HG03575 (cell line): ENCODE measurements around the gene PHTF2.
A peak's percentile ranks its signal among the peaks of the same experiment; 100 is the strongest.

Experiments
- ATAC-seq: cut with Tn5 transposase; IDR thresholded peaks from one replicate; pipeline ENCODE4 v1.9.1; 2021; ENCODE audit not compliant: unreplicated experiment, insufficient number of reproducible peaks, low FRiP score; ENCODE audit errors: extremely low read depth

PHTF2 gene

GRCh38 chr7:77788327-77788902, 10.2 kb upstream of the PHTF2 start:
- ATAC-seq = no peak

GRCh38 chr7:77791336-77791735, 7.2 kb upstream of the PHTF2 start:
- ATAC-seq = no peak

- no peak for ATAC-seq
These were observed 6.6 kb upstream of the PHTF2 start for GRCh38 chr7:77791956-77792355.

DNA sequence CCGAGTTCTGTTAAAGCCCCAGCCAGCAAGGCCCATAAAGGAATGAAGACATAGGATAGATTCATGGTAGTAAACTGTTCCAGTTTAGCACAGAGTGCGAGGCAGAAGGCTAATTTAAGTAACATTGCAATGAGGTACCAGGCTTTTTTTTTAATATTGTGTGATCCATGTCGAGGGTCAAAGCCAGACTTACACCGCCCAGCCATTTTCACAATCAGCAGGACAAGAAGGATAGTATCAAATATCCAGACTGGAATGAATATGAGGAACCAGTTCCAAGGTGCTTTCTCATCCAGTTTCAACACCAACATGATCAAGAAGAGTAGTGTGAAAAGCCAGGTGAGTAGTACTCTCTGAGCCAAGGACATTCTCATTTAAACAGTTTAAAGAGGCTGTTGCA, 4.6 kb upstream of the PHTF2 start:
- no peak for ATAC-seq

GRCh38 chr7:77796109-77796508, 2.5 kb upstream of the PHTF2 start:
- ATAC-seq = no peak

GRCh38 chr7:77796960-77797359, 1.6 kb upstream of the PHTF2 start:
- ATAC-seq = no peak

DNA sequence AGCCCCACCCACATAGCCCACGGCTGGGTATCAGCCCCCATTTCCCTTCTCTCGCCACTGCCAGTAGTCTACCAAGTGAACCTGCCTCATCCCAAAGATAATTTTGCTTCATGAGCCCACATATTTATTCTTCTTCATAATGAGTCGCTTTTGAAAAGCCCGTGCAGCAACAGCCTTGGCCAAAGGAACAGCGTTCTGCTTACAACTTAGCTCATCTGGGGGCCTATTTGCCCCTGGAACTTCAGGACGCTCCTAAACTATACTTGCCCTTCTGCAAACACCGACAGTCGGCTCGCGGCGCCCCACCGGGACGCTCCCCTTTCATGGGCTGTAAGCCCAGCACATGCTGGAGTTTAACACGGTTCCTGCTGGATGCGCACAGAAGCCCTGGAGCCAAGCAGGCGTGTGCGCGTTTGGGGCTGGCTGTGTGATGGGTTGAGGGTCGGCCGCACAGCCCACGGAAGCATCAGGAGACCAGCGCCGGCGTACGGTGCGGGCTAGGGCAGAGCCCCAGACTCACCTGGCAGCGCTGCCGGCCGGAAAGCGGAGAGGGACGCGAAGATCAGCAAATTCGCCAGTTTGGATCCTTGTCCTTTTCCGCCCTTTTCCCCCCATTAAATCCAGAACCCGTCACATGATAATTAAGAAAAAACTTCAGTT, 709 bp upstream of the PHTF2 start:
- ATAC-seq = peak; percentile 3

DNA sequence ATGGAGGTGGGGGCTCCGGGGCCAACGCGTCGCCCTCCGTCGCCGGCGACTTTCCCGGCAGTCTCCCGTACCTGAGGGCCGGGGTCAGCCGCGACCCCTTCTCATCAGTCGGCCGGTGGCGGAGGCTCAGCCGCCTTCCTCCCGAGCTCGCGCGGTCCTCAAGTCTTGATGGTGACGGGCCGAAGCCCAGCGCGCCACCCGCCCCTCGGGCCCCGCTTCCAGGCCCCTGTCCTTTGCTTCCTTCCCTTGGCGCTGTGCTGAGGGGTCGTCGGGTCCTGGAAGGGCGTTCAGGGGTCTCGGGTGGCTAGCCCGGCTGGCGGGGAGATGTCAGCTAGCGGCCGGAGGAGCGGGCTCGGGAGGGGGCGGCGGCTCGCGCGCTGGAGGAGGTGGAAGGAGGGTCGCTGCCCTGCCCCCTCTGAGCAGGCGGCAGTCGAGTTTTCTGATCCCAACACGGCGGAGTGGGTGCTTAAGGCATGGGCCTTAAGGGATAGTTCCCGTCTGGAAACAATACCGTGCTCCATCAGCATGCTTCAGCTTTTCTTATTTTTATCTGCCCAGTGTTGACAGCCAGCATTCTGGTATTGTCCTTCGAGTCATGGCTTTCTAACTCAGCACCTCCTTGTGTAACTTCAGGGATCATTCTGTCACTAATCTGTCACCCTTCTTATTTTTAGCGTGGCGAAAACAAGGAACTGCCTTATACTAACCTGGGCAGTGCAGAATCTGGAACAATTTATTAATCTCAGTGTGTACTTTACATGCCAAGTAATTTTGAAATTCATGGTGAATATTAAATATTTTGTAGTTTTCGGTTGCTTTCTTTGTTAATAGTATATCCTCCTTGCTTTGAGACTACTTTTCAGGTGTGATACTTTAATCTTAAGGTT, 748 bp downstream of the PHTF2 start:
- ATAC-seq = no peak

- ATAC-seq = no peak
These were observed 1.6 kb downstream of the PHTF2 start for GRCh38 chr7:77800158-77800557.

DNA sequence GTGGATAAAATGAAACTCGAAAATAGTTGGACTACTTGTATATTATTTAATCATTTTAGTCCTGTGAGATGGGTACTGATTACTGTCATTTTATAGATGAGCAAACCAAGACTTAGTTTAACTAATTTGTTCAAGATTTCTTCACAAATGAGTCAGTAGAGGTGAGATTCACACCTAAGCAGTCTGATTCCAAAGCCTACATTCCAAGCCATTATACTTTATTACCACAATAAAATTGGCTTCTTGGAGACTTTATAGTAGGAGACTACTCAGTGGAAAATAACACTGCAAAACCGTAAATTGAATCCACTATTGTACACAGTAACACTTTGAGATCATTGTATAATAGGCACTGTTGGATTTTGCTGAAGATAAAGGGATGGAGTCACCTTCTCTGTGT, 2.2 kb downstream of the PHTF2 start:
- ATAC-seq = no peak

DNA sequence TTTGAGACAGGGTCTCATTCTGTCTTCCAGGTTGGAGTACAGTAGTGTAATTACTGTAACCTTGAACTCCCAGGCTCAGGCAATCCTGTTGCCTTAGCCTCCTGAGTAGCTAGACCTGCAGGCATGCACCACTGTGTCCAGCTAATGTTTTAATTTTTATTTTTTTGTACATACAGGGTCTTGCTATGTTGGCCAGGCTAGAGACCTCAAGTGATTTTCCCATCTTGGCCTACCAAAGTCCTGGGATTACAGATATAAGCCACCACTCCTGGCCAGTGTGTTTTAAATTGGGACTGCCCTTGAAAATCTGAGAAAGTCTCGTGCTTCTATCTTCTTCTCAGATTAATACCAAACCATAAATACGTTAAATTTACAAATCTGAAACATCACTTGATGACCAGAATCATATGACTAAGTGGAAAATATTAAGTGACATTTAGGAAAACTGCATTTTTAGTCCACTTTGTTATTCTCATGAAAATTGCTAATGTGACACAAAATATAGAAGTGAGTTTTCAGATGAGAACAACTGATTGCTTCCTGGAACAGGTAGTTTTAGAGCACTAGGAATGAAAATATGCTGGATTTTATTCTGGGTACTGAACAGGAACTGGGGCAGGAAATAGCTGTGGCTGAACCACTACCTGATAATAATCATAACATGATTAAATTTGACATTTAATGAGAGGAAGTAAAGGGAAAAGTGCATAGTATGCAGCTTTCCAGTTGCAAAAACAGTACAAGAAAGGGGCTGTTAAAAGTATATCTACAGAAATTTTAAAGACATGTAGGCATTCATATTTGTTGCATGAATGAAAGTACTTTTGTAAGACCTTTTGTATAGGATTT, 4.2 kb downstream of the PHTF2 start:
- ATAC-seq = no peak

DNA sequence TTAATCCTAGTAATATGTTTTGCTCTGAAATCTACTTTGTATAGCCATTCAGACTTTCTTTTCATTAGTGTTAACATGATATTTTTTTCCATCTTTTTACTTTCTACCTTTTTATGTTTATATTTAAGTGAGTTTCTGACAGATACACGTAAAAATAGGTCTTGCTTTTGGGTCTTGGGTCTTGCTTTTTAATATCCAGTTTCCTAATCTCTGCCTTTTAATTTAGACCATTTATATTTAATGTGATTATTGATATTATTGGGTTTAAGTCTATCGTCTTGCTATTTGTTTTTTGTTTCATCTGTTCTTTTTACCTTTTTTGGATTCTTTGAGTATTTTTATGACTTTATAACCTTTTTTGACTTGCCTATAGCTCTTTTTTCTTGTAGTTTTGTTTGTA, 7.9 kb downstream of the PHTF2 start:
- ATAC-seq = no peak

GRCh38 chr7:77808517-77808916, 9.9 kb downstream of the PHTF2 start:
- ATAC-seq = no peak

DNA sequence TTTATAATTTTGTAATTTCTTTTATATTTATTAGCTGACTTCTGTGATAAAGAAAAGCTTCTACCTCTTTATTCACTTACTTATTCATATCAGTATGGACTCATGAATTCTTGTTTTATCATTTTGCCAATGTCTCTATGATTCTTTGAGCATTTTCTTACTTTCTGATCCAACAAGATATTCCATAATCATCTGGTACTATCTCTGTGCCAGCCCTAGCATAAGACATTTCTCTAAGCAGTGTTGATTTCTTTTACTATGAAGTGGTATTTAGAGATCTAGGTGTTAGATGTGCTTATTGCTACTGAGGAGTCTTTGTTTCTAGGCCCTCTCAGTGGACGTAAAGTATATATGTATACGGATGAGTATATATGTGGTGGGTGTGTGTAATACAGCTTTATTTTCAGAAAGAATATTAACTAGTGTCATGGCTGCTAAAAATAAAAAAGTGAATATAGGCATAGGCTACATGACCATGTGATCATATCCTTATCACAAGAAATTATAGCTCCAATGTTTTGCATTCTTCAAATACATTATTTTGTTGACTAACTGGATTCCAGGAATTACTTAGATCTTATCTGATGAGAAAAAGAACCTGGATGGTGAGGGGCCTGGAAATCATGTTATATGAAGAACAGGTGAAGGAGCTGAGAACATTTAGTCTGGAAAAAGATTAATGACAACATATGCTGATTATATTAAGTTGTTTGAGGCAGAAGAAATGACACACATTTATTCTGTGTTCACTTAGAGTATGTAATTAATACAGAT, 13.1 kb downstream of the PHTF2 start:
- no peak for ATAC-seq

DNA sequence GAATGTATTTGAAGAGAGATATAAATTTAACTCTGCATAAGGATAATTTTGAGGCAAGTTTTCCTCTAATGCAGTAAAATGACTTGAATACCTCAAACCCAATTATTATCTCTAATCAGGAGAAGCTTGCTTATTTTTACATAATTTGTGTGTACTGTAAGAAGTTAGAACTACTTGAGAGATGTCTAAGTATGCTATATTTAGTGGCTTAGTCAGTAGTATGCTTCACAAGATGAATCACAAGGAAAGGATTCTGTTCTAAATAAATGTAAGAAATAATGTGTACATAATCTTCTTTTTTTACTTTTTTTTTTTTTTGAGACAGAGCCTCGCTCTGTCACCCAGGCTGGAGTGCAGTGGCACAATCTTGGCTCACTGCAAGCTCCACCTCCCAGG, 13.7 kb downstream of the PHTF2 start:
- ATAC-seq = no peak

- ATAC-seq = no peak
These were observed 14.6 kb downstream of the PHTF2 start for GRCh38 chr7:77813180-77813579.

DNA sequence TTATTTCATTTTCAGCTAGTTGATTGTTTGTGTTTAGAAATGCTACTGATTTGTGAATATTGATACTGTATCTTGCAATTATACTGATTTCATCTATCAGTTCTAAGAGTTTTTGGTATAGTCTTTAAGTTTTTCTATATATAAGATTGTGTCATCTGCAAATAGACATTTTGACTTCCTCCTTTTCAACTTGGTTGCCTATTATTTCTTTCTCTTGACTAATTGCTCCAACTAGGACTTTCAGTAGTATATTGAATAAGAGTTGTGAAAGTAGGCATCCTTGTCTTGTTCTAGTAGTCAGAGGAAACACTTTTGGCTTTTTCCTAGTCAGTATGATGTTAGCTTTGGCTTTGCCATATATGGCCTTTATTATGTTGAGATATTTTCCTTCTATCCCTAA, 20.4 kb downstream of the PHTF2 start:
- ATAC-seq = no peak

GRCh38 chr7:77820967-77821366, 22.4 kb downstream of the PHTF2 start:
- ATAC-seq = no peak

GRCh38 chr7:77822269-77822668, 23.7 kb downstream of the PHTF2 start:
- ATAC-seq = no peak
